Sciatic nerve (tissue), 2 donors: ENCODE results near the gene MRPL27. TPM values are rescaled to one million over a fixed set of nuclear protein-coding genes. Genes with fewer than 3 reads are reported as not detected.

ENCODE experiments used
- ATAC-seq: fragments of 200-7000 bp; cut with Tn5 transposase; one replicate; pipeline ENCODE4 v1.9.1; 2020; ENCODE audit warnings: mild to moderate bottlenecking, moderate library complexity
- DNase-seq: peaks from one replicate; pipeline ENCODE4 v3.0.0-alpha.2; 2020; ENCODE audit warnings: low spot score
- intact Hi-C: fragments of 100-400 bp; cut with DNase I; formaldehyde crosslinking; loops from one replicate; pipeline ENCODE4 v1.14.2; 2022
- total RNA-seq: library from RNA; stranded (reverse); fragmentation: NEBNext Ultra II Directional; extraction: Animal tissue kit (Norgen Biotek cat#: 25700); gene quantifications from one replicate; pipeline ENCODE4 v1.2.1, GENCODE V29; 2021
- donor health status: DM: no; HTN: no; CAD: no.
- donor health status: DM: no; HTN: no; CAD: no.

Gene MRPL27
- total RNA-seq, 1 donor from 2014 or later, result 41.2 TPM

GRCh38 chr17:50392621-50393020, 19.6 kb upstream of the MRPL27 start:
- ATAC-seq (no peak), DNase-seq (no peak)
- intact Hi-C loops, result no loop called here

- intact Hi-C loops, result no loop called here
- ATAC-seq, result no peak
- no peak for DNase-seq
Measured at GRCh38 chr17:50389534-50389933, 16.6 kb upstream of the MRPL27 start.

- DNase-seq (no peak), ATAC-seq (no peak)
- intact Hi-C loops, result no loop called here
Measured at GRCh38 chr17:50388728-50389127, 15.7 kb upstream of the MRPL27 start.

- no peak for DNase-seq
- no peak for ATAC-seq
- intact Hi-C loops, result no loop called here
Measured at GRCh38 chr17:50386510-50386909, 13.5 kb upstream of the MRPL27 start.

GRCh38 chr17:50382931-50383330, 9.9 kb upstream of the MRPL27 start:
- no peak for ATAC-seq
- intact Hi-C loops, result no loop called here
- no peak for DNase-seq

- intact Hi-C loops, result no loop called here
- ATAC-seq (no peak), DNase-seq (no peak)
Measured at GRCh38 chr17:50381920-50382319, 8.9 kb upstream of the MRPL27 start.

- DNase-seq, result no peak
- no peak for ATAC-seq
Measured at GRCh38 chr17:50381260-50381815, 8.4 kb upstream of the MRPL27 start.

GRCh38 chr17:50380369-50381259, 7.6 kb upstream of the MRPL27 start:
- intact Hi-C loops, result no loop called here
- ATAC-seq (no peak), DNase-seq (no peak)

More at GRCh38 chr17:50381260-50381815, 8.4 kb upstream of the MRPL27 start:
- intact Hi-C loops, result no loop called here

- no peak for ATAC-seq
- intact Hi-C loops, result no loop called here
- DNase-seq, result no peak
Measured at GRCh38 chr17:50379351-50380132, 6.6 kb upstream of the MRPL27 start.

- no peak for ATAC-seq
- DNase-seq, result no peak
- intact Hi-C loops, result no loop called here
Measured at GRCh38 chr17:50375858-50376538, 3.0 kb upstream of the MRPL27 start.

GRCh38 chr17:50373705-50374104, 721 bp upstream of the MRPL27 start:
- DNase-seq (no peak), ATAC-seq (no peak)
- intact Hi-C loops, result no loop called here

GRCh38 chr17:50372222-50372757, 694 bp downstream of the MRPL27 start:
- DNase-seq, result no peak
- intact Hi-C loops, result no loop called here
- ATAC-seq, result no peak

- intact Hi-C loops, result no loop called here
- ATAC-seq (no peak), DNase-seq (no peak)
Measured at GRCh38 chr17:50371526-50371925, 1.5 kb downstream of the MRPL27 start.

- intact Hi-C loops, result no loop called here
- DNase-seq (no peak), ATAC-seq (no peak)
Measured at GRCh38 chr17:50370052-50370451, 2.9 kb downstream of the MRPL27 start.

GRCh38 chr17:50367401-50367800, 5.6 kb downstream of the MRPL27 start:
- intact Hi-C loops, result no loop called here
- ATAC-seq, result no peak
- DNase-seq, result no peak

GRCh38 chr17:50365649-50366393, 7.2 kb downstream of the MRPL27 start:
- no peak for DNase-seq

GRCh38 chr17:50365165-50365564, 7.8 kb downstream of the MRPL27 start:
- no peak for ATAC-seq
- DNase-seq, result no peak
- intact Hi-C loops, result no loop called here

More at GRCh38 chr17:50365649-50366393, 7.2 kb downstream of the MRPL27 start:
- intact Hi-C loops, result no loop called here
- no peak for ATAC-seq

GRCh38 chr17:50364715-50365114, 8.3 kb downstream of the MRPL27 start:
- ATAC-seq, result no peak
- no peak for DNase-seq
- intact Hi-C loops, result no loop called here
